Activated CD4-positive, alpha-beta memory T cell treated with anti-CD3 and anti-CD28 coated beads for 36 hours (primary cell): ENCODE measurements around the gene SARDH. TPM values are rescaled to one million over a fixed set of nuclear protein-coding genes. Genes with fewer than 3 reads are reported as not detected.

Source experiments
- CTCF ChIA-PET: fragments of 350-600 bp; sonication (Branson Sonifier 250); formaldehyde crosslinking; loops from one replicate; lab custom pipeline; 2021; ENCODE audit warnings: antibody characterized with exemption, inconsistent platforms; lab: Charles Lee
- POLR2A ChIA-PET: fragments of 350-600 bp; sonication (Branson Sonifier 250); formaldehyde crosslinking; loops from one replicate; lab custom pipeline; 2021; ENCODE audit warnings: antibody characterized with exemption; lab: Charles Lee
- DNase-seq: peaks from one replicate; pipeline ENCODE4 v3.0.0-alpha.2; 2020
- H3K27ac Mint-ChIP-seq: one replicate; pipeline ENCODE4 v1.8.0; 2021; ENCODE audit warnings: mixed read lengths
- H3K27me3 Mint-ChIP-seq: one replicate; pipeline ENCODE4 v1.8.0; 2021; ENCODE audit warnings: mixed read lengths
- H3K36me3 Mint-ChIP-seq: one replicate; pipeline ENCODE4 v1.8.0; 2021; ENCODE audit warnings: mixed read lengths
- H3K4me1 Mint-ChIP-seq: one replicate; pipeline ENCODE4 v1.8.0; 2021; ENCODE audit warnings: low read depth, mixed read lengths
- H3K4me3 Mint-ChIP-seq: one replicate; pipeline ENCODE4 v1.8.0; 2021; ENCODE audit warnings: mild to moderate bottlenecking, mixed read lengths
- H3K9me3 Mint-ChIP-seq: one replicate; pipeline ENCODE4 v1.8.0; 2021; ENCODE audit warnings: mixed read lengths
- intact Hi-C: fragments of 100-400 bp; cut with micrococcal nuclease; formaldehyde crosslinking; loops from one replicate; pipeline ENCODE4 v1.15.1; 2023
- total RNA-seq, 2 experiments: library from RNA; stranded (reverse); gene quantifications; one replicate each; pipeline ENCODE4 v1.2.3, GENCODE V29; 2021

SARDH gene
- total RNA-seq, 2 experiments from 2014 or later = 6.5 to 6.6 TPM

DNA sequence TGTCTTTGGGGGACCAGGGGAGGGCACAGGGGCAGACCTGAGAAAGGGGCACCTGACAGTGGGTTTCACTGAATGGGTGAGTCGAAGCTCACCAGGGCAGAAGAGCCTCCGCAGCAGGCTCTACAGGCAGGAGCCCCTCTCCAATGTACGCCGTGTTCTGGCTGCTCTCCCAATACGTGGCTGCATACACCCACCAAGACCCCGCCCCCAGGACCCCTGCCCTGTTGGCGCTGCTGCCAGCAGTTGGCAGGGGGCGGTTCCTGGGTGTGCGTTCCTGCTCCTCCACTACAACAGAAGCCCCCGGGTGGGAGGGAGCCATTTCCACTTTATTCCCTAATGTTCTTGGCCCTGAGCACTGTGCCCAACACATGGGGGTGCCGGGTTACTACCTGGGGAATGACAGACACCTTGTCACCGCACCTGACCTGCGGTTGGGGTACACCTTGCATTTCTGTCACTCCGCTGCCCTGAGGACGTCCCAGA is 30.3 kb downstream of the SARDH start:
- Mint-ChIP-seq H3K36me3 (no peaks in the 10 kb centered on the region), H3K9me3 (no peaks in the 10 kb centered on the region), H3K27ac (no peak overlapping the region), H3K4me1 (peaks cover 21% of the 10 kb centered on the region), H3K4me3 (no peak overlapping the region), H3K27me3 (no peaks in the 10 kb centered on the region)
- no peak for DNase-seq
- intact Hi-C loops = no loop called here
- POLR2A ChIA-PET = no interaction called here
- CTCF ChIA-PET = no interaction called here

DNA sequence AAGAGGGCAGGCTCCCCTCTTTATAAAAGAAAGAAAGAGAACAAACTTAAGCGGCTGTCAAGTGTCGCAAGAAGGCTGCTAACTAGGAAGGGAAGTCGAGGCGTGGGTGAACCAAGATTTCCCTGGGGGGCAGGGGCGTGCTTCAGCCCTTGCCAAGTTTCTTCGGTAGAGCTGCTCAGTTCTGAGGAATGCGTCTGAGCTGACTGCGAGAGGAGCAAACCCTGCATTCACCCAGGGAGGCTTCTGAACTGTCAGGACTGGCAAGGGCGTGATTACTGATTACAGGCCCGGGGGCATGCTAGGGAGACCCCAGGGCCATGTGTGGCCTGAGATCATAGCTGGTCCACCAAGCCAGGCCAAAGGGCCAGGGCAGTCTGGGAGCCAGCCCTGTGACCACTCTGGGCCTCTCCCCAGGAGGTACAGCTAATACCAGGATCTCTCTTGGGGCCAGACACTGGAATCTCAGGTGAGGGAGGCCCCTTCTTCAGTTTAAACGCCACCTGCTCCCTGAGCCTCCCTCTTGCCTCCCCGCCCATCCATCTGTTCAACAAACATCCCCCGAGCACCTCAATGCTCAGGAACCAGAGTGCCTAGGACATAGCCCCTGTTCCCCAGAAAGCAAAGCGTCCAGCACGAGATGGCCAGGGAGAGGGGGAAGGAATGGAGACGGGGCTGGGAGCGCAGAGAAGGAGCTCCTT is 30.9 kb downstream of the SARDH start:
- POLR2A ChIA-PET = no interaction called here
- H3K4me3 Mint-ChIP-seq = no peak overlapping the region
- no peaks in the 10 kb centered on the region for H3K27me3 Mint-ChIP-seq
- no peak for DNase-seq
- no peaks in the 10 kb centered on the region for H3K9me3 Mint-ChIP-seq
- no peaks in the 10 kb centered on the region for H3K36me3 Mint-ChIP-seq
- intact Hi-C loops = no loop called here
- no peak overlapping the region for H3K27ac Mint-ChIP-seq
- CTCF ChIA-PET = no interaction called here
- H3K4me1 Mint-ChIP-seq = peaks cover 23% of the 10 kb centered on the region

DNA sequence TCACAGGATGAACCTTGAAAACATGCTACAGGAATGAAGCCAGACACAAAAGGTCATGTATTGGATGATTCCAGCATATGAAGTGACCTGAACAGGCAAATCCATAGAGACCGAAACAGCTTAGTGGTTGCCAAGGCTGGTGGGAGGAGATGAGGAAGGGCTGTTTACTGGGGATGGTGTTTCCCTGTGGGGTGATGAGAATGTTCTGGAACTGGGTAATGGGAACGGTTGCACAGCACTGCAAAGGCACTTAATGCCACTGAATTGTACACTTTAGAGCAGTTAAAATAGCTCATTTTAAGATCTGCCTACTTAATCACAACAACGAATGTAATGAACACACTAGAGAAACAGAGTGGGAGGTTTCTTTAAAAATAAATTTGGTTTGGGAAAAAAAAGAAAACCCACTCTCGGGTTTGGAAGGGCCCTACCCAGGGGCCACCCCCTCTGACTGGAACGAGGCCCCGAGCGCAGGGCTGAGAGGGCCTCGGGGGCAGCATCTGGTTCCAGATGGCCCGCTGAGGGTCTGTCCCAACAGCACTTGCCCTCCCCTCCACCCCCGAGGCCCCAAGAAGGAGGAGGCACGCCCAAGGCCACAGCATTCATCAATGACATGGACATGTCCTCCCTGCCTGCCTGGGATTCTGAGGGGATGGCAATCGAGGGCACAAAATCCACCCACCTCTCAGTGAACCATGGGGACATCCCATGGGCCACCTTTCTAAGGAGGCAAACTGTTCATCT is 31.7 kb downstream of the SARDH start:
- no peaks in the 10 kb centered on the region for H3K36me3 Mint-ChIP-seq
- no peaks in the 10 kb centered on the region for H3K9me3 Mint-ChIP-seq
- no peak overlapping the region for H3K27ac Mint-ChIP-seq
- intact Hi-C loops = no loop called here
- no peak overlapping the region for H3K4me3 Mint-ChIP-seq
- peaks cover 29% of the 10 kb centered on the region for H3K4me1 Mint-ChIP-seq
- ChIA-PET POLR2A (no interaction called here), CTCF (no interaction called here)
- no peak for DNase-seq
- H3K27me3 Mint-ChIP-seq = no peaks in the 10 kb centered on the region

DNA sequence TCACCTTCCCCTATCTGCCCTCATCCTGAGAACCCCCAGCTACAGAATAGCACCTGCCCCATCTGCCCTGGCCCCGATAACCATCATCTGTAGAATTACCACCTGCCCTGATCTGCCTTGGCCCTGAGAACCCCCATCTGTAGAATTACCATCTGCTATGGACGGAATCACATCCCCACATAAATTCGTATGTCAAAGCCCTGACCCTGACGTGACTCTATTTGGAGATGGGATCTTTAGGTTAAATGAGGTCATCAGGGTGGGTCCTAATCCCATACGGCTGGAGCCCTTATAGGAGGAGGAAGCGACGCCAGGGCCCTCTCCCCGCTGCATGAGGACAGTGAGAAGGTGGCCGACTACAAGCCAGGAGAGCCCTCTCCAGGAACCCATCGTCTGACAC is 32.6 kb downstream of the SARDH start:
- ChIA-PET CTCF (no interaction called here), POLR2A (no interaction called here)
- intact Hi-C loops = no loop called here
- peaks cover 38% of the 10 kb centered on the region for H3K4me1 Mint-ChIP-seq
- no peak for DNase-seq
- H3K27me3 Mint-ChIP-seq = no peaks in the 10 kb centered on the region
- no peaks in the 10 kb centered on the region for H3K36me3 Mint-ChIP-seq
- no peak overlapping the region for H3K4me3 Mint-ChIP-seq
- H3K27ac Mint-ChIP-seq = no peak overlapping the region
- H3K9me3 Mint-ChIP-seq = no peaks in the 10 kb centered on the region

DNA sequence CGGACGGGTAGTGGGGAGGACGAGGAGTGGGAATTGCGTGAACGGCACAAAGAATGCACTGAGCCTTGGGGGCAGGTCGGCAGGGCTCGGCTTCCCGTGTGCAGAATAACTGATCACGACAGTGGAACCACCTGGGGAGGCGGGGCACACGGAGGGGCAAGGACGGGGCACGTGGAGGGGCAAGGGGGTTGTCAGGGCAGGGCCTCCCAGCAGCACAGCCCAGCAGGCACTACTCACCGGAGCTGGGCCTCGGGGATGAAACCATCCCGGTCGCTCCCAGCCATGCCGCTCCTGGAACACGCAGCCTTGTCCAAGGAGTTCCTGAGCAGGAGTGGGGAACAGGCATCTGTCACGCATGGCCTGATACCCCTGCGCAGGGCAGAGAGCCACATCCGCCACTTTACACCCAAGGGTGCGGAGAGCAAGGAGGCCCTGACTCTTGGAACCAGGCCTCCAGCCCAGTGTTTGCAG is 33.4 kb downstream of the SARDH start:
- H3K27ac Mint-ChIP-seq = no peak overlapping the region
- no peaks in the 10 kb centered on the region for H3K27me3 Mint-ChIP-seq
- no peaks in the 10 kb centered on the region for H3K9me3 Mint-ChIP-seq
- ChIA-PET CTCF (no interaction called here), POLR2A (interaction anchor here (1.0 kb wide), 1 partner anchor 21 kb away, joined by 3 read pairs; no protein-coding TSS in a partner anchor)
- no peak for DNase-seq
- H3K36me3 Mint-ChIP-seq = no peaks in the 10 kb centered on the region
- intact Hi-C loops = loop anchor here (5.0 kb wide), 2 partner anchors 47 to 363 kb away; partner anchors contain the start of gene BRD3
- no peak overlapping the region for H3K4me3 Mint-ChIP-seq
- peaks cover 39% of the 10 kb centered on the region for H3K4me1 Mint-ChIP-seq

DNA sequence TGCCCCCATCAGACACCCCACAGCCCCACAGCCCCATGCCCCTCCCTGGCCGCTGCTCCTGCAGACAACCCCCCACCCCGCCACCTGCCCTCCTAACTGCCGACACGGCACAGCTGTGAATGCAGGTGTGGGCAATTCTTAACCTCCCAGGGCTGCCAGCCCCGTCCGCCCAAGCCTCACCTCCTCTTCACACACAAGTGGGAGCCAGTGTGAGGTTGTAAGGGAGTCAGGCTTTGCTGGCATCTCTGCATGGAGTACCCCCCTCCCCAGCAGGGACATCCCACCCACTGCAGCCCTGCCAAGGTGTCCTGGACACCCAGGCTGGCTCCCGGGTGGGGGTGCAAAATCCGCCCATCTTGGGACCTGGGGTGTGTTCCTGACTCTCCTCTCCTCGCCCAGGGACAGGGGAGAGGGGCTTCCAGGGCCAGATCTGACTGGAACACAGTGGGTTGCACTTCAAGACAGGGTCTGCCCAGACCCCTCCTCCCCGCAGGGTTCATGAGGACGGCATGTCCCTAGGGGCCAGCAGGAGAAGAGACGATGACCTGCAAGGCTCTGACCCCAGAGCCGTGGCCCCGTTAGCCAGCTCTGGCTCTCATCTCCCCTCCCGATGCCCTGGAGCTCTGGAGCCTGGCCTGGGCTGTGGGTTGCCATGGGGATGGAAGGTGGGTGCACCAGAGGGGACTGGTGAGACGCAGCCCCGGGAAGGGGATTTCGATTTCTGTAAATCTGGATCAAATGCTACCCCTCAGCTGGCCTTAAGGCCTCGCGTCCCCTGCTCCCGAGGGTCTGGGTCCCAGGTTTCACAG is 34.4 kb downstream of the SARDH start:
- H3K27ac Mint-ChIP-seq = no peak overlapping the region
- intact Hi-C loops = loop anchor here (5.0 kb wide), 2 partner anchors 46 to 364 kb away; partner anchors contain the start of gene BRD3
- ChIA-PET CTCF (no interaction called here), POLR2A (interaction anchor here (1.0 kb wide), 1 partner anchor 20 kb away, joined by 3 read pairs; no protein-coding TSS in a partner anchor)
- H3K4me3 Mint-ChIP-seq = peak overlapping the region; percentile 86
- no peaks in the 10 kb centered on the region for H3K27me3 Mint-ChIP-seq
- H3K9me3 Mint-ChIP-seq = no peaks in the 10 kb centered on the region
- no peaks in the 10 kb centered on the region for H3K36me3 Mint-ChIP-seq
- H3K4me1 Mint-ChIP-seq = peaks cover 36% of the 10 kb centered on the region
- no peak for DNase-seq

DNA sequence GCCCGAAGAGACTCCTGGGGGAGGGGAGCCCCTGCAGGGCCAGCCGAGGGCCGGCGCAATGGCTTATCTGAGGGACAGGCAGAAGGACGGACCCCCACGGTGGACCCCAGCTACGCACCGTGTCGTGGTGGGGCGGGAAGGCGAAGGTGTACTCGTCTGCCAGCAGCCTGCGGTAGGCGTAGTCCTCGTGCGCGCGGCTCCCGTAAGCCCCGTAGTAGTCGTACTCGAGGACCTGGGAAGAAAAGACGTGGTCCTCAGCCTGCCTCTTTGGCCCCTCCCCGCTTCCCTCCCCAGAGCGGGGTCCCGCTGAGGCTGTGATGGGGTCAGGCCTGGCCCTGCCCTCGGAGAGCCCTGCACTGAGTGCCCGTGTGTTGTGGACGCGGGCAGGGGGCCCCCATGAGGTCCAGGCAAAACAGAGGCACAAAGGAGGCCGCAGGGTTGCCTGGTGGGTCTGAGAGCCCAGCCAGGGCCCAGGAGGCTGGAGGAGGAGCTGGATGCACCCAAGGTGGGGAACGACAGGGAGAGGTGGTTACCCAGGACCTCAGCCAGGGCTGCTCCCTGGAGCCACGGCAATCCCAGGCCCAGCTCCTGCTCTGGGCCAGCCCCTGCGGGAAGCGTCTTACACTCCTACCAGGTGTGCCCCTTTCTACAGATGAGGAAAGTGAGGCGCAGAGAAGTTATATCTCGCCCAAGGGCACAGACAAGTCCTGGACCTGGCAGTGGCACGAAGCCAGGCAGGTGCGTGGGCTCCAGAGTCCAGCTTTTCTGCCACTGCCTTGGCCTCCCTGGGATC is 35.2 kb downstream of the SARDH start:
- Mint-ChIP-seq H3K4me1 (peaks cover 42% of the 10 kb centered on the region), H3K27me3 (no peaks in the 10 kb centered on the region), H3K9me3 (no peaks in the 10 kb centered on the region), H3K27ac (peak overlapping the region; percentile 93), H3K4me3 (peak overlapping the region; percentile 86), H3K36me3 (no peaks in the 10 kb centered on the region)
- ChIA-PET POLR2A (interaction anchor here (0.8 kb wide), 1 partner anchor 11 kb away, joined by 4 read pairs; no protein-coding TSS in a partner anchor), CTCF (interaction anchor here (1.4 kb wide), 2 partner anchors 12 to 24 kb away, joined by 3 to 5 read pairs; no protein-coding TSS in a partner anchor)
- intact Hi-C loops = loop anchor here (5.0 kb wide), 2 partner anchors 46 to 364 kb away; partner anchors contain the start of gene BRD3
- DNase-seq = peak; percentile 17

DNA sequence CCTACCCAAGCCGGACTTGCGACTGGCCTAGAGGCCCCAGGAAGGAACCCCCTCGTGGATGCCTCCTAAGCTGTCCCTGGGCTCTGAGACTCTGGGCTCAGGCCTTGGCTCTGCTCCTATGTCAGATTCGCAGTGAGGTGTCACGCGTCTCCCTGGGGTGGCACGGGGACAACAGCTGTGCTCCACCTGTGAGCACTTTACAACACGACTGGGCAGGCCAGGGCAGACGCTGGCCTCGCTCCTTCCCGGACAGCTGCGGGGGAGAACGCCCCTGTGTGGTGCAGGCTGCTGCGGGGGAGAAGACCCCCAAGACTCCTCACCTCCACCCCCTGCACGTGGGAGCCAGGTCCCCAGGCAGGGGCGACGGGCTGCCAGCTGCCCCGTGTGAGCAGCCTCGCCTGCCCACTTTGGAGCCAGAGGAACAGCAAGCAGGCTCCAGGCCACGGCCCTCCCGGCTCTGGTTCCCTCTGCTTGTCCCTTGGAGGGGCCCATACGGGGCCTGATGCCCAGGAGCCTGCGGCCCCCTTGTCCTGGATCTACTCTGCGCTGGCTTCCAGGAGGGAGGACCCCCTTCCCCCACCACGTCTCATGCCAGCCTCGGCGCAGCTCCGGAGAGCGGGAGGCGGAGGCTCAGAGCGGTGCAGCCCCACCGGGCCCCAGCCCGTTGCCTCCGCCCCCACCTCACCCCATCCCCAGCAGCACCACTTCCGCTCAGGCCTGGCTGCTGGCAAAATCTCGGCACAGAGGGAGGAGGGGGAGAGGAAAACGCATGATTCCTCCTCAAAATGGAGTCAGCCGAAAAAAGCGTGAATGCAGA is 36.0 kb downstream of the SARDH start:
- ChIA-PET POLR2A (interaction anchor here (0.7 to 2.8 kb wide), 5 partner anchors 9 to 84 kb away, joined by 3 to 18 read pairs (median 4); no protein-coding TSS in a partner anchor), CTCF (interaction anchor here (1.2 to 2.5 kb wide), 5 partner anchors 12 to 291 kb away, joined by 3 to 8 read pairs (median 5); no protein-coding TSS in a partner anchor)
- Mint-ChIP-seq H3K27ac (peak overlapping the region; percentile 93), H3K27me3 (no peaks in the 10 kb centered on the region), H3K36me3 (no peaks in the 10 kb centered on the region), H3K4me3 (peak overlapping the region; percentile 86), H3K4me1 (peaks cover 45% of the 10 kb centered on the region), H3K9me3 (no peaks in the 10 kb centered on the region)
- intact Hi-C loops = loop anchor here (1.0 to 5.0 kb wide), 4 partner anchors 19 to 365 kb away; partner anchors contain the start of gene BRD3
- DNase-seq = peak; percentile 85

DNA sequence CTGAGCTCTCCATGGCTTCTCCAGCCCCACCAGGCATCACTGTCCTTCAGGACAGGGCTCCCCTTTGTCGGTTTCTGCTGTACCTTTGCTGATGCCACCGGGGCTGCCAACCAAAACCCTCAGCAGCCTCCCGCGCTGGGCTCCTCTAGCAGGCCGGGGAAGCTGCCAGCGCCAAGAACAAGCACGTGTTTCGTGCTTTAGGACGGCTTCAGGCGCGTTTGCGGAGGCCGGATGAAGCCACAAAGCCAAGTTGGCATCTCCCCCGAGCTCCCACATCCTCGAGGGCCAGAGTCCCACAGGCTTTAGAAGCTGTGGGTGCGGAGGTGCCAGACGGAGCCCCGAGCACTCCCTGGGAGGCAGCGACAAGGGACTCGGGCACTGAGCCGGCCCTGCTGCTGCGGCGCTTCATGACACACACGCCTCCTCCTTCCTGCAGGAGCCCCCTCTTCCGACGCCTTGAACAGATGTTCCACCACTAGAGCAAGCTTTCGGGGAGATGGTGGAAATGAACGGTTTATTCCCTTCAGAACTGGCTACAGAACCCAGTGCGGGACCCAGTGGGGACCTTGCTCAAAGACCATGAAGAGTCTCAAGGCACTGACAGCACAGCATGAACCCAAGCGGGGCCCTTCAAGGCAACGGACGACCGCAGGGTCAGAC is 36.7 kb downstream of the SARDH start:
- Mint-ChIP-seq H3K27ac (peak overlapping the region; percentile 93), H3K4me3 (peak overlapping the region; percentile 86), H3K9me3 (no peaks in the 10 kb centered on the region), H3K36me3 (no peaks in the 10 kb centered on the region), H3K4me1 (peaks cover 44% of the 10 kb centered on the region), H3K27me3 (no peaks in the 10 kb centered on the region)
- CTCF ChIA-PET = interaction anchor here (1.0 to 2.5 kb wide), 7 partner anchors 13 to 292 kb away, joined by 3 to 8 read pairs (median 3); no protein-coding TSS in a partner anchor
- POLR2A ChIA-PET = interaction anchor here (0.6 to 2.8 kb wide), 5 partner anchors 10 to 83 kb away, joined by 3 to 18 read pairs (median 3); no protein-coding TSS in a partner anchor
- DNase-seq = peak; percentile 65
- intact Hi-C loops = loop anchor here (1.0 to 5.0 kb wide), 4 partner anchors 18 to 366 kb away; partner anchors contain the start of gene BRD3
